Body of pancreas (tissue), 4 donors: ENCODE measurements around the gene FOXO6. TPM values are rescaled to one million over a fixed set of nuclear protein-coding genes. Genes with fewer than 3 reads are reported as not detected.
A peak's percentile ranks its signal among the peaks of the same experiment; 100 is the strongest.

Experiments used
- ATAC-seq: fragments of 150-250 bp; one replicate; pipeline ENCODE4 v1.9.1; 2016
- DNase-seq, 4 donors: peaks; one replicate each; pipeline ENCODE4 v3.0.0-alpha.2; 2019
- H3K27ac ChIP-seq, 4 donors: fragments of 200-600 bp; sonication (generic); 1 replicate in 3 of 4; 2 replicates in 1 of 4; pipeline versions ENCODE4 v1.5.1 to v1.6.1; 2016 to 2019; ENCODE audit warnings: mild to moderate bottlenecking in 1 of 4, mixed read lengths in 1 of 4, moderate library complexity in 1 of 4
- H3K27me3 ChIP-seq, 2 donors: fragments of 200-600 bp; sonication (generic); one replicate each; pipeline ENCODE4 v1.6.0; 2016; ENCODE audit warnings: mild to moderate bottlenecking in 1 of 2
- H3K36me3 ChIP-seq, 2 donors: fragments of 200-600 bp; sonication (generic); replicated peaks in 1 of 2; 2 replicates each; pipeline ENCODE4 v1.5.1; 2016; ENCODE audit warnings: low read depth in 2 of 2; ENCODE audit not compliant: insufficient read depth in 1 of 2
- H3K4me1 ChIP-seq: fragments of 200-600 bp; sonication (generic); one replicate; pipeline ENCODE4 v1.6.0; 2016
- H3K4me3 ChIP-seq, 2 donors: fragments of 200-600 bp; sonication (generic); 1 replicate in 1 of 2; 2 replicates in 1 of 2; pipeline ENCODE4 v1.5.1; 2016 to 2019
- H3K9me3 ChIP-seq, 3 donors: fragments of 200-600 bp; sonication (generic); 1 replicate in 2 of 3; 2 replicates in 1 of 3; pipeline ENCODE4 v1.5.1; 2016
- POLR2A ChIP-seq, 3 donors: fragments of 450-650 bp; IDR thresholded peaks; one replicate each; pipeline ENCODE4 v1.6.1; 2016; ENCODE audit warnings: antibody characterized with exemption in 3 of 3, mild to moderate bottlenecking in 2 of 3
- WGBS, 2 donors: methylation state at CpG; one replicate each; pipeline ENCODE4 v1.1.5; 2017; 5-methylcytosine and 5-hydroxymethylcytosine counted together
- intact Hi-C: fragments of 100-400 bp; cut with DNase I; formaldehyde crosslinking; loops from one replicate; pipeline ENCODE4 v1.15.1; 2023
- total RNA-seq, 2 donors: library from RNA; depleted of rRNA; stranded (reverse); fragments of >200 nt; gene quantifications; one replicate each; pipeline ENCODE4 v1.1.0, GENCODE V29; 2016
- TF ChIP-seq, protein P1 (sequence below), 7 experiments: fragments of 450-650 bp in 4 of 7; fragments of 200-600 bp in 3 of 7; sonication (generic) in 3 of 7; IDR thresholded peaks; one replicate each; pipeline ENCODE4 v1.5.1; 2016 to 2019; ENCODE audit warnings: antibody characterized with exemption in 7 of 7

FOXO6 gene
- total RNA-seq, 2 donors from 2014 or later = 1.0 to 2.3 TPM

DNA sequence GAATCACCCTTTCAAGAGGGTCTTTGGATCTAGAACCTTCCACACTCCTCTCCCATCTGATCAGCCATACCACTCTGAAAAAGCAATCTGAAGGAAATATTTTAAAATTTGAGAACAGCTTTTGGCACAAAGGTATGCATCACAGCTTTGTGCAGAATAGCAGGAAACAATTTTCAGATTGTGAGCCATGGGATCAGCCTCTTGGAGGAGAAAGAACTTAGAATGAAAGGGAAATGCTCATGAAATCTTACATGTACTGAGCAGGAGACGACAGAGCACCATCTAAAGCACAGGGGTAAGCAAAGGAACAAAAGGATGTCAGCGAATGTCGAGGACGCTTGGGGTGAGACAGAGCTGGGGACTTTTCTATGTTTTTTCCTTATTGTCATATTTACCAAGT, 68.8 kb downstream of the FOXO6 start:
- Histone ChIP-seq H3K36me3 (no peaks in the 10 kb centered on the region), H3K4me3 (no peak overlapping the region), H3K9me3 (no peaks in the 10 kb centered on the region), H3K27ac (no peak overlapping the region), H3K4me1 (peaks cover 26% of the 10 kb centered on the region), H3K27me3 (no peaks in the 10 kb centered on the region)
- DNase-seq (no peak), ATAC-seq (no peak)
- intact Hi-C loops = no loop called here
- no peak for TF ChIP-seq POLR2A (IDR thresholded peaks at IDR 0.05)
- TF ChIP-seq, protein P1, sequence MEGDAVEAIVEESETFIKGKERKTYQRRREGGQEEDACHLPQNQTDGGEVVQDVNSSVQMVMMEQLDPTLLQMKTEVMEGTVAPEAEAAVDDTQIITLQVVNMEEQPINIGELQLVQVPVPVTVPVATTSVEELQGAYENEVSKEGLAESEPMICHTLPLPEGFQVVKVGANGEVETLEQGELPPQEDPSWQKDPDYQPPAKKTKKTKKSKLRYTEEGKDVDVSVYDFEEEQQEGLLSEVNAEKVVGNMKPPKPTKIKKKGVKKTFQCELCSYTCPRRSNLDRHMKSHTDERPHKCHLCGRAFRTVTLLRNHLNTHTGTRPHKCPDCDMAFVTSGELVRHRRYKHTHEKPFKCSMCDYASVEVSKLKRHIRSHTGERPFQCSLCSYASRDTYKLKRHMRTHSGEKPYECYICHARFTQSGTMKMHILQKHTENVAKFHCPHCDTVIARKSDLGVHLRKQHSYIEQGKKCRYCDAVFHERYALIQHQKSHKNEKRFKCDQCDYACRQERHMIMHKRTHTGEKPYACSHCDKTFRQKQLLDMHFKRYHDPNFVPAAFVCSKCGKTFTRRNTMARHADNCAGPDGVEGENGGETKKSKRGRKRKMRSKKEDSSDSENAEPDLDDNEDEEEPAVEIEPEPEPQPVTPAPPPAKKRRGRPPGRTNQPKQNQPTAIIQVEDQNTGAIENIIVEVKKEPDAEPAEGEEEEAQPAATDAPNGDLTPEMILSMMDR (IDR thresholded peaks at IDR 0.05) = no peak
- WGBS, 2 donors = 81 to 86% methylated on average over 4 of the region's 4 CpGs

DNA sequence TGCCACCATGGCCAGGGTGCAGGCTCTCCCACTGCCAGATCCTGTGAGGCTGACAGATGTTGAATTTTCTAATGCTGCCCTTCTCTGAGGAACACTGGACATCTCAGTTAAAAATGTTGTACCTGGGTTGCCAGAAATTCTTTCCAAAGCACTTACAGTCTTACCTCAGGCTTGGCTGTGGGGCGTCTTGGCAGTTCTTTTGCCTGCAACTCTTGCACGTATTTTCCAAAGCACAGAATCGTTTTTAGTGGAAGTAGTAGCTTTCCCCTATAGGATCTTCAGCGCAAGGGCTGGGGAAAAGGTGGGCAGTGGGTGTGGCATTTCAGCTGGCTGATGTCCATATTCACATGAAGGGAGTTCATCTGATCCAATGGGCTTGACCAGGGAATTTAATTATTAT, 69.3 kb downstream of the FOXO6 start:
- DNase-seq = no peak
- no peaks in the 10 kb centered on the region for H3K9me3 ChIP-seq
- ATAC-seq = no peak
- 79 to 80% methylated on average over 4 of the region's 4 CpGs for WGBS, 2 donors
- H3K36me3 ChIP-seq = no peaks in the 10 kb centered on the region
- no peaks in the 10 kb centered on the region for H3K27me3 ChIP-seq
- TF ChIP-seq, protein P1 (IDR thresholded peaks at IDR 0.05) = no peak
- TF ChIP-seq POLR2A (IDR thresholded peaks at IDR 0.05) = no peak
- no peak overlapping the region for H3K4me3 ChIP-seq
- no peak overlapping the region for H3K27ac ChIP-seq
- H3K4me1 ChIP-seq = peaks cover 26% of the 10 kb centered on the region
- intact Hi-C loops = no loop called here

DNA sequence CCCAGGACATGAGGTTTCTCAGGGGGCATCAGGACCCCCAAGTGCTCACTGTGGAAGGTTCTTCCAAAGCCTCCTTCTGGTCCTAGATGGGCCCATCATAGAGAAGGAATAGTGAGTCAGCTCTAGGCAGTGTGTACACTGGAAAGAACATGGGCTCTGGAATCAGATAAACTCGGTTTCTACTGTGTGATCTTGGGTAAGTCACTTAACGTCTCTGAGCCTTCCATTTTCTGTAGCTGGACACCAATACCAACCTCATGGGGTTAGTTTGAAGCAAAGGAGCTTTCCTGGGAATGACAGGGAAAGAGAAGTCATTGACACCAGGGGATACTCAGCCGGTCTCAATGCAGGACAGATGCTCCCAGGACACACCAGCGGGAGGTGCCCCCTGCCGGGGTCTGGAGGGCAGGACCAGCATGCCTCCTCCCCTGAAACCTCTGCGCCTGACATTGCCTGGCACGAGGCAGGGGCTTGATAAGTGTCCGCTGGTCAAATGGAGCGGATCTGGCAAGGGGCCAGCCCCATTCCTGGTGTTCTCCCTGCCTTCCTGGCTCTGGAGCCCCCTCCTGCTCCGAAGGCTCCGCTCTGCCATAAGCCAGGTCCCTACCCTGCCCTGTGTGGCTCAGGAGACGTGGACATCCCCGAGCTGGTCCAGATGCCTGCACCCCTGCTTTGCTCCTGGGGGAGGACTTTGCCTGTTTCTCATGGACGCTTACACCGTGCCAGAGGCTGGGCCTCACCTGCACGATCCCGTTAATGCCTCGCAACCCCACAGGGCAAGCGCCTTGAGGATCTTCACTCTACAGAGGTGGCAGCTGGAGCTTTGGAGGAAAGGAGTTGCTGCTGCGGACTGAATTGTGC, 70.5 kb downstream of the FOXO6 start:
- Histone ChIP-seq H3K27me3 (no peaks in the 10 kb centered on the region), H3K4me1 (peaks cover 26% of the 10 kb centered on the region), H3K9me3 (no peaks in the 10 kb centered on the region), H3K36me3 (no peaks in the 10 kb centered on the region), H3K27ac (peak overlapping the region; percentile 67 to 82 (median 78)), H3K4me3 (no peak overlapping the region)
- peak; percentile 28 to 54 (median 47) for DNase-seq
- intact Hi-C loops = no loop called here
- ATAC-seq = no peak
- no peak for TF ChIP-seq POLR2A (IDR thresholded peaks at IDR 0.05)
- TF ChIP-seq, protein P1 (IDR thresholded peaks at IDR 0.05) = no peak
- 59 to 61% methylated on average over 6 to 19 of the region's 20 CpGs for WGBS, 2 donors

Other genes with a start within 250 kb of the FOXO6 start
- gene SCMH1, start 119.1 kb upstream of the FOXO6 start, total RNA-seq = 10 to 100 TPM; 25.4 to 33.3 TPM
- gene EDN2, start 123.2 kb downstream of the FOXO6 start, total RNA-seq = 1 to 10 TPM; 3.6 TPM